ENCODE data around the gene S1PR4. TPM values are rescaled to one million over a fixed set of nuclear protein-coding genes. Genes with fewer than 3 reads are reported as not detected.
"Not testable (repeated sequence)": the region's sequence is repeated elsewhere in the genome, so short reads cannot be mapped to it uniquely, and the experiment has no call there.

S1PR4 gene
- total RNA-seq, 2 donors from 2014 or later, result 0.55 to 1.1 TPM

DNA sequence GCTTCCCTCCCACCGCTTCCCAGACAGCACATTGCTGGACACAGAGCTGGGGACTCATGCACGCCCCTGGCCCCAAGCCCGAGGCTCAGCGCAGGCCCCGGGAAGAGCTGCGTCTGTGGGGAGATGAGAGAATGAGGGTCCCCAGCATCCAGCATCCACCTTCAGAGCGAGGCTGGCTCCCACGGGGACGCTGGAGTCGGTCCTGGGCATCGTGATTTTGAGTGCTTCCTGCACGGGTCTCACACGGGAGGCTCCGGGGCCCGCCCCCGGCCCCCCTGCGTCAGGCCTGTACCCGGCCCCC, 11.9 kb downstream of the S1PR4 start:
- ATAC-seq (no peak), DNase-seq (no peak)
- intact Hi-C loops (cut with DNase I, micrococcal nuclease), result no loop called here

DNA sequence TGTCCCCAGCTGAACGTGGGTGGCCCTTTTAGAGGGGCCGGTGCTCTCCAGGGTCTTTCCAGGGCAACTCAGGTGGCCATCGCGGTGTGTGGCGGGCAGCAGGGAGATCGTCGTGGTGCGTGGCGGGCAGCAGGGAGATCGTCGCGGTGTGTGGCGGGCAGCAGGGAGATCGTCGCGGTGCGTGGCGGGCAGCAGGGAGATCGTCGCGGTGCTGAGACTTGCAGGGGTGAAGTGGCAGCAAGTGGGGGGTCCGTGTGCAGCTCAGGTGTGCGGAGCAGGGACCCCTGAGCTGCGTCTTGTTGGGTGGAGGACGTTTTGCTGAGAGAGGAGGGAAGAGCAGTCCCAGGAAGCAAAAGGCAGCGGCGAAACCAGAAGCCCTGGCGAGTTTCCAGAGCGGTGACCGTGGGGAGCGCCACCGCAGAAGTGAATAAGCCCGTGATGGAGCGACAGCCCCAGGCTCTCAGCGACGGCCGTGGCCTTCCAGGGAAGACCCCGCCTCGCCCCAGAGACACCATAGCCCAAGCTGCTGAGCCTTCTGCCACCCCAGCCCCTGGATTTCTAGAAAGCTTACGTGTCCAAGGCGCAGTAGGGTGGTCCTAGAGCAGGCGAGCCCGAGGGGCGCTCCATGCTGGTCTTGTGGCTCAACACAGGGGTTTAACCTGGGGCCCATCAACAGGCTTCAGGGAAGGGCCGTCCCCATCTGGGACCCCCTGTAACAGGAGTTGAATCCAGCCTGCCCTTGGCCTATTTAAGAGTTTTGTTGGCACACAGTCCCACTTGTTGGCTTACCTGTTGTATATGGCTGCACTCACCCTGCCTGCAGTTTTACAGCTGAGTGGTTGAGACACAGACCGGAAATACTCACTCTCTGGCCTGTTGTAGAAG, 12.6 kb downstream of the S1PR4 start:
- ATAC-seq (no peak), DNase-seq (no peak)
- intact Hi-C loops (cut with DNase I, micrococcal nuclease), result no loop called here

DNA sequence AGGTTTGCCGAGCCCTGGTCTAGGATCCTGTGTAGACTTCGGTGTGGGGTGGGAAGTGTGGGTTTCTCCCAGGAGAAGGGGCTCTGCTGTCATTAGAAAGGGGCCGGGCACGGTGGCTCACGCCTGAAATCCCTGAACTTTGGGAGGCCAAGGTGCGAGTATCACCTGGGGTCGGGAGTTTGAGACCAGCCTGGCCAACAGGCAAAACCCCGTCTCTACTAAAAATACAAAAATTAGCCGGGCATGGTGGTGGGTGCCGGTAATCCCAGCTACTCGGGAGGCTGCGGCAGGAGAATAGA, 13.2 kb downstream of the S1PR4 start:
- intact Hi-C loops (cut with DNase I, micrococcal nuclease); ATAC-seq; DNase-seq: not testable (repeated sequence)

- DNase-seq (no peak), ATAC-seq (no peak)
- intact Hi-C loops (cut with DNase I, micrococcal nuclease), result no loop called here
These were observed 13.7 kb downstream of the S1PR4 start for GRCh38 chr19:3192228-3192635.

- ATAC-seq, result no peak
- intact Hi-C loops (cut with DNase I, micrococcal nuclease), result no loop called here
- no peak for DNase-seq
These were observed 14.1 kb downstream of the S1PR4 start for GRCh38 chr19:3192684-3193083.

DNA sequence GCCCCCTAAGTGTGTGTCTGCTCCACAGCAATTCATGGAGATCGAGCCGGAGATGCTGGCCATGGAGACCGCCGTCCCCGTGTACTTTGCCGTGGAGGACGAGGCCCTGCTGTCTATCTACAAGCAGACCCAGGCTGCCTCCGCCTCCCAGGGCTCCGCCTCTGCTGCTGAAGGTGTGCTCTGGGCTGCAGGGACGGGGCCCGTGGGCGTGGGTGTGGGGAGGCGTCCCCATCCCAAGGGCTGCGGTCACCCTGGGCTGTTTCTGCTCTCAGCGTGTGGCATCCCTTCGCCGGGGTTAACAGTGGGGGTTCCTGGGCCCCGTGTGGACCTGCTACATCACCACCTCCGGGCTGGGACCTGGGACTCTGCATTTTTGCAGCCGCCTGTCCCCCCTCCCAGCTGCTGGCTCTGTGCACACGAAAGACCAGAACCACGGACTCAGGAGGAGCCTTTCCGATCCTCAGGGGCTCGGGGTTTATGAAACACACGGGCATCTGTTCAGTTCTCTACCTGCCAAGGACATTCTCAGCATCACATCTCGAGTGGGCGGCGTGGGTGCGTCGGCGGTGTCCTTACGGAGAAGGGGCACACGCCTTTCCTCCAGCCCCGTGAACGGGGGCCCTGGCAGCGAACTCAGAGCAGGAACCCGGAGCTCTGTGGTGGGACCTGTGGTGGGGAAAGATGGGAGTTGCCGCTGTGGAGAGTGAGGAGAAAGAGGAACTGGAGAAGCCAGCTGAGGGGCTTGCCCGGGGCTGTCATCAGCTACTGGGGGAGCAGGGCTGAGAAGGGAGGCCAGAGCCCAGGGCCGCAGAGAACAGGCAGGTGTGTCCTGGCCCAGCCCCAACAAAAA, 14.9 kb downstream of the S1PR4 start:
- intact Hi-C loops (cut with DNase I, micrococcal nuclease), result no loop called here
- DNase-seq, result no peak

GRCh38 chr19:3194106-3195087, 15.8 kb downstream of the S1PR4 start:
- intact Hi-C loops (cut with DNase I, micrococcal nuclease), result no loop called here
- no peak for ATAC-seq

More for the DNA sequence above, 14.9 kb downstream of the S1PR4 start:
- no peak for ATAC-seq

DNA sequence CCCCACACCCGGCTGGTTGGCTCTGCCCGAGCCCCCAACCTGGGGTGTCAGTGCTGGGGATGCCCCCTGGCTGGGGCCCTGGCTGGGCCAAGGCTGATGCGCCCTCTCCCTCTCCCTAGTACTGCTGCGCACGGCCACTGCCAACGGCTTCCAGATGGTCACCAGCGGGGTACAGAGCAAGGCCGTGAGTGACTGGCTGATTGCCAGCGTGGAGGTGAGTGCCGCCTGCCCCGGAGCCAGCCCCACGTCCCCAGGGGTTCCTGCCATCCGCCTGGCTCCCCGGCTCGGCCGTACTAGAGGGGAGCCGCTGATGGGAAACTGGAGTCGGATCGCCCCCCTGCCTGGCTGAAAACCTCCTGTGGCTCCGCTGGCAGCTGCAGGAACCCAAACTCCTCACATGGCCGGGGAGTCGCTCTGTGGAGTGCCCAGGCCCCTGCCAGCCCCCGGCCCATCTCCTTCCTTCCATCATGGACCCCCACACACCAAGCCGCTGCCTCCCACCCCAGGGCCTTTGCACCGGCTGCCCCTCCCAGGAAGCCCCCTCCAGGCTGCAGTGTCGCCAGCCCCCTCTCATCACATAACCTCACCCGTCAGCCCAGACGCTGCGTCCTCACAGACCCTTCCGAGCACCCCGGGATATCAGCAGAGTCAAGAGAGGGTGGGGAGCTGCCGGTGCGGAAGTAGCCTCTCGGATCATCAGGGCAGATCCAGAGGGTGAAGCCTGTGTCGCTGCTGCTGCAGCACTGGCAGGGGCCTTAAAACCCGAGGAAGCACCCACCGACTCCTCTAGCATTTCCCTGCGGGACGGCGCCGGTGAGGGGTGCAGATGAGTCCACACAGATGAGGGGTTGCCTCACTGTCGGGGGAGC, 17.7 kb downstream of the S1PR4 start:
- no peak for ATAC-seq
- intact Hi-C loops (cut with DNase I, micrococcal nuclease), result no loop called here
- no peak for DNase-seq

More at GRCh38 chr19:3194106-3195087, 15.8 kb downstream of the S1PR4 start:
- DNase-seq, result no peak

DNA sequence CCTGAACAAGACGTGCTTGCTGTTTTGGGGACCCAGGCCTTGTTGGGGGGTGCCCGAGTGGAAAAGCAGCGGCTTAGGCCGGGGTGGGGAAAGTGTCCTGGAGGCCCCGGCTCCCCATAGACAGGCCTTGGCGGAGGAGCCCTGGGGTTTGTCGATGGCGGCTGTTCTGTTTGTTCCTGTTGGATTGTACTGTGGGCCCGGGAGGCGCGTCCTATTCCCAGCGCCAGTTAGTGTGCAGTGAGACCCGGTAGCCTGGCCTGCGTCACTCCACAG, 18.3 kb downstream of the S1PR4 start:
- intact Hi-C loops (cut with DNase I, micrococcal nuclease), result no loop called here
- DNase-seq (no peak), ATAC-seq (no peak)

DNA sequence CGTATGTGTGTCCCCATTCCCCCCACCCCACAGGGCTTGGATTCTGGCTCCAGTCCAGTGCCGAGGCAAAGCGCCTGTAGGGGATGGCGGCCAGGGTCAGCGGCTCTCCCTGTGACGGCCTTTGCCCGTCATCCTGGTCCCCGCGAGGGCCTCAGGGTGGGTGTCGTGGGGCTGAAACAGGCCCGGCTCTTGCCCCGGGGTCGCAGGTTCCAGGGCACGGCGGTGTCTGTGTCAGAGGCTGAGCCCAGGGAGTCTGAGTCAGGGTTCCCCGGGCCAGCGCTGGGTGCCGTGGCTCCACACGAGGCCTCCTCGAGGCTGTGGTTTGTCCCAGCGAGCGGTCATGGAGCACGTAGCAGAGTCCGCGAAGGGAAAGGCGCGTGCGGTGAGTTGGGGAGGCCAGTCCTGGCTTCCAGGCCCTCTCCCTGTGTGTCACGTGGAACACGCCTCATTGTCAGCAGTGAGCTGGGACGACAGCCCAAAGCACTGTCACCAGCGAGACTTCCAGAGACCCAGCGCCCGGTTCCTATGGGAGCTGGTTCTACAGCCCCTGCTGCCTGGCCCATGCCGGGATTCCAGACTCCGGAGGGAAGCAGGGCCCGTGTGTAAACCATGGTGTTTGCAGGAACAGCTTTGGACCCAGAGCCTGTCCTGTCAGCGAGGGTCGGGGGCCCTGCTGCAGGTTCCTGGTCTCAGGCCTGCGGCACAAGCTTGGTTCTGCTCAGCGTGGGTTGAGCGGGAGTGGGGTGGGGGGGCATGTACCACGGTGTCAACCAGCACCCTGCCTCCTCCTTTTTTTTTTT, 20.5 kb downstream of the S1PR4 start:
- intact Hi-C loops (cut with DNase I, micrococcal nuclease), result no loop called here
- DNase-seq (no peak), ATAC-seq (no peak)

- intact Hi-C loops (cut with DNase I, micrococcal nuclease), result no loop called here
- ATAC-seq (no peak), DNase-seq (no peak)
These were observed 22.6 kb downstream of the S1PR4 start for GRCh38 chr19:3201072-3201700.

DNA sequence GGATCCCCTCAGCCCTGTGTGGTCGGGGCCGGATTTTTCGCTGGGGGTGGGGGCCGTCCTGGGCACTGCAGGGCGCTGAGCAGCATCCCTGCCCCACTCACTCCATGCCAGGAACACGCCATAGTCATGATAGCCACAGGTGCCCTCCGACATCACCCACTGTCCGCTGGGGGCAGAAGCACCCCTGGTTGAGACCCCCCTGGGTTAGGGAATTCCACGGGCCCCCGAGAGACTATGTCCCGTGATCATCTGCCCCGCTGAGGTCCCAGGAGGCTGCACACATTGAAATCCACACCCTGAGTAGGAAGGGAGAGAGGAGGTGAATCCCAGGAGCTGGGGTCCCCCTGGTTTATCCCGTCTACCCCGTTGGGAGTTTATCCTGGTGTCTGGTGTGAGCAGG, 23.3 kb downstream of the S1PR4 start:
- DNase-seq (no peak), ATAC-seq (no peak)
- intact Hi-C loops (cut with DNase I, micrococcal nuclease), result no loop called here

- DNase-seq (no peak), ATAC-seq (no peak)
- intact Hi-C loops (cut with DNase I, micrococcal nuclease), result no loop called here
These were observed 23.8 kb downstream of the S1PR4 start for GRCh38 chr19:3202346-3202745.

GRCh38 chr19:3202895-3203294, 24.3 kb downstream of the S1PR4 start:
- intact Hi-C loops (cut with DNase I, micrococcal nuclease); DNase-seq; ATAC-seq: not testable (repeated sequence)

DNA sequence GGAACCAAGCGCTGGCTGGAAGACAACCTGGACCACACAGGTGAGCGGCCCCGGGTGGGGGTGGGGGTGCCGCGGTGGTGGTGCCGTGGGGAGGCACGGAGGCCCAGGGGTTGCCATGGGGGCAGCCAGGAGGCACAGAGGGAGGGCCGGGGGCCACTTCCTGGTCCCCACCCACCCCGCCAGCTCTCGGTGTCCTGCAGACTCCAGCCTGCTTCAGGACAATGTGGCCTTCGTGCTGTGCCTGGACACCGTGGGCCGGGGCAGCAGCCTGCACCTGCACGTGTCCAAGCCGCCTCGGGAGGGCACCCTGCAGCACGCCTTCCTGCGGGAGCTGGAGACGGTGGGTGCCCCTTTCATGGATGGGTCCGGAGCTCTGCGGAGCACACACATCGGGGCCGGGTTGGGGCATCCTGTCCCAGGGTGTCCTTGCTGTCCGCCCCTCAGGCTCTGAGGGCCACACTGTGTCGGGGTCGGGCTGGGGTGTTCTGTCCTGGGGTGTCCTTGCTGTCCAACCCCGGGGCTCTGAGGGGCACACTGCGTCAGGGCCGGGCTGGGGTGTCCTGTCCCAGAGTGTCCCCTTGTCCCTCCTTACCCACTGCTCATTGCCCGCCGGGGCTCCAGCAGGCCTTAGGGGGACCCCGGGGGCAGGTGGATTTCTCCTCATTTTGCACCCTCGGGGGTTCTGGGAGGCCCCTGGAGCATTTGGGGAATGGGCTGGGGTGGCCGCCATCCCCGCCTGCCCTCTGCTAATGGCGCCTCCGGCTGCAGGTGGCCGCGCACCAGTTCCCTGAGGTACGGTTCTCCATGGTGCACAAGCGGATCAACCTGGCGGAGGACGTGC, 25.5 kb downstream of the S1PR4 start:
- intact Hi-C loops (cut with DNase I, micrococcal nuclease), result no loop called here
- ATAC-seq, result no peak
- DNase-seq, result no peak

DNA sequence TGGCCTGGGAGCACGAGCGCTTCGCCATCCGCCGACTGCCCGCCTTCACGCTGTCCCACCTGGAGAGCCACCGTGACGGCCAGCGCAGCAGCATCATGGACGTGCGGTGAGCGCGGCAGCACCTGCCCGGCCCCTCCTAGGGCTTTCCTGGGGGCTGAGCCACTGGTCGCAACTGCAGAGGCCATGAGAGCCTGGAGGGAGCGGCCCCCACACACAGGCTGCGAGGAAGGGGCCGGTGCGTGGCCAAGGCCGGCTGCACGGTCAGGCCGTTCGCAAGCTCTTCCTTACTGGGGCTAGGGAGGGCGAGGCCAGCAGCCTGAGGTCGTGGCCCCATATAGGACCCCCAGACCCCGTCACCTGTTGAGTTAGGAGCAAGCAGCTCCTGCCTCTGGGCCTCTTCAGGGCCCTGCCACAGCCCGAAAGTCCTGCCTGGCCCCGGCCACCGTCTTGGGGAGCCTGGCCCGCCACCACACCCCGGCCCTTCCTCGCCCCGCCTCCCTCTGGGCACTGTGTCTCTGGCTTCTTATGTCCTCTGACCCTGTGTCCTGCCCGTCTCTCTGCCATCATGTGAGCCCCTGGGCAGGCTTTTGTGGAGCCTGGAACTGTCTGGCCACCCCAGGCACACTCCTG, 26.2 kb downstream of the S1PR4 start:
- ATAC-seq, result no peak

More for the DNA sequence above, 26.2 kb downstream of the S1PR4 start:
- no peak for DNase-seq
- intact Hi-C loops (cut with DNase I, micrococcal nuclease), result no loop called here
